SK-N-MC (cell line): ENCODE data around the gene ERP44.

ENCODE experiments used
- DNase-seq: peaks from one replicate; pipeline ENCODE4 v3.0.0-alpha.2; 2011; ENCODE audit warnings: low read depth, low spot score
- H3K27ac ChIP-seq: fragments of 200-600 bp; sonication (generic); 2 replicates; pipeline ENCODE4 v1.5.1; 2016; ENCODE audit warnings: mixed run types
- H3K36me3 ChIP-seq: fragments of 200-600 bp; sonication (generic); 2 replicates; pipeline ENCODE4 v1.6.1; 2017; ENCODE audit warnings: antibody characterized with exemption, low read length, mixed read lengths; ENCODE audit not compliant: insufficient read depth
- H3K4me3 ChIP-seq: fragments of 200-600 bp; sonication (generic); 2 replicates; pipeline ENCODE4 v1.5.1; 2016
- H3K9ac ChIP-seq: fragments of 200-600 bp; sonication (generic); 2 replicates; pipeline ENCODE4 v1.8.0; 2017; ENCODE audit warnings: mixed run types, mixed read lengths; ENCODE audit not compliant: insufficient read length
- H3K9me3 ChIP-seq: fragments of 200-600 bp; sonication (generic); 2 replicates; pipeline ENCODE4 v1.6.1; 2017; ENCODE audit warnings: low read depth, mild to moderate bottlenecking, antibody characterized with exemption, low read length, moderate library complexity, mixed read lengths
- EZH2 ChIP-seq: fragments of 200-600 bp; sonication (generic); IDR thresholded peaks from one replicate; pipeline ENCODE4 v1.6.1; 2017; ENCODE audit warnings: antibody characterized with exemption
- FOXP2 ChIP-seq: optimal IDR thresholded peaks from 2 replicates; pipeline ENCODE3; 2011; ENCODE audit warnings: mild to moderate bottlenecking, moderate library complexity; ENCODE audit not compliant: insufficient read depth; ENCODE audit errors: extremely low read length, control extremely low read depth
- POLR2AphosphoS5 ChIP-seq: IDR thresholded peaks from 2 replicates; pipeline ENCODE4 v1.6.1; 2012; ENCODE audit warnings: mild to moderate bottlenecking, low read depth, low read length, borderline replicate concordance

The ERP44 gene

GRCh38 chr9:100092066-100092465, 6.7 kb downstream of the ERP44 start:
- Histone ChIP-seq H3K36me3 (no peaks in the 10 kb centered on the region; the same call in 1 of the 2 replicates), H3K9me3 (no peaks in the 10 kb centered on the region), H3K27ac (no peak overlapping the region), H3K9ac (no peak overlapping the region), H3K4me3 (no peak overlapping the region)
- no peak for TF ChIP-seq FOXP2
- TF ChIP-seq EZH2 = no peak
- TF ChIP-seq POLR2AphosphoS5 = no peak
- DNase-seq = no peak

DNA sequence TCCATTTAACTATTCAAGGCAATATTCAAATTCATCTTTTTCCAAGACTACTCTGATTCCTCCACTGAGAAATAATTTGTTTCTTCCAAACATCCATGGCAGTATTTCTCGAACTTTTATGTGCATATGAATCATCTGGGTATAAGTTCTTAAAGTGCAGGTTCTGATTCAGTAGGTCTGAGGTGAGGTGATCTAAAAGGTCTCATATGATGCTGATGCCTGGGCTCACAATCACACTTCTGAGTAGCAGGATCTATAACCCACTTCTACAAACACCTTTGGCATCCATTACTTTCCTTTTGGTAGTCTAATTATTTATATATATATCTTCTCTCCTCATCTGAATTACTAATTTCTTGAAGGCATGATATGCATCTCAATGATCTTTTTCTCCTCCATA, 7.2 kb downstream of the ERP44 start:
- Histone ChIP-seq H3K4me3 (no peak overlapping the region), H3K9me3 (no peaks in the 10 kb centered on the region), H3K36me3 (no peaks in the 10 kb centered on the region; the same call in 1 of the 2 replicates), H3K27ac (no peak overlapping the region), H3K9ac (no peak overlapping the region)
- TF ChIP-seq FOXP2 = no peak
- TF ChIP-seq EZH2 = no peak
- no peak for TF ChIP-seq POLR2AphosphoS5
- no peak for DNase-seq

DNA sequence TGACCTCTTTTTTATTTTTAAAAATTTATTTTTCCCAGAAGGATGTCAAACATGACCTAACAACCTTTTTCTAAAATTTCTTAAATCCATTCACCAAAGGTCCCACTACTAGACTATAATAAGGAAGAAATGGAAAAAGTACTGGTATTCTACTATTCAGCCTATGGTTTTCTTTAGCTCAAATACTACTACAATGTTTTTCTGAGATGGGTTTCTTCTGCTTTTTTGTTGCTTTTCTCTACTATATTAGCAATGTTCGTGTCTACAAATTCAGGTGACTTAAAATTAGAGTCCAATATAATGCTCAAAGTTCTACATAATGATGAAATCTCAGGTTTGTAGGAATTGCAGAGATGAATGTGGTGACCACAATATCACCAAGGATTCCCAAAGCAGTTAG, 7.9 kb downstream of the ERP44 start:
- H3K4me3 ChIP-seq = no peak overlapping the region
- no peak overlapping the region for H3K9ac ChIP-seq
- H3K27ac ChIP-seq = no peak overlapping the region

DNA sequence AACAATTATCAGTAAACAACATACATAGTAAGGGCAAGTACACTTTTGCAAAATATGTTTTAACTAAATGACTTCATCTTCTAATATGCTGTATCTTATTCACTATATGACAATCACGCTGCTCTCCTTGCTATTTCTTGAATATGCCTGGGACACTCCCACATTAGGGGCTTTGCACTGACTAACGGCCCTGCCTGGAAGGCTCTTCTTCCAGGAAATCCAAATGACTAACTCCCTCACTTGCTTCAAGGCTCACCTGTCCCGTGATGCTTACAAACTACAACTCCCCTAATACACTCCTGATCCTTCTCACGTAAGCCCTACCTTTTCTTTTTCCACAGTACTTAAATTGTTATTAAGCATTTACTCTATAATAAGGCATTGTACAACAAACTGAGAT, 10.6 kb downstream of the ERP44 start:
- no peaks in the 10 kb centered on the region for H3K9me3 ChIP-seq
- H3K36me3 ChIP-seq = no peaks in the 10 kb centered on the region
- no peak overlapping the region for H3K4me3 ChIP-seq
- TF ChIP-seq POLR2AphosphoS5 = no peak
- TF ChIP-seq EZH2 = no peak
- no peak for TF ChIP-seq FOXP2
- no peak overlapping the region for H3K9ac ChIP-seq
- H3K27ac ChIP-seq = no peak overlapping the region
- no peak for DNase-seq

More for the DNA sequence above, 7.9 kb downstream of the ERP44 start:
- H3K9me3 ChIP-seq = no peaks in the 10 kb centered on the region
- H3K36me3 ChIP-seq = no peaks in the 10 kb centered on the region; the same call in 1 of the 2 replicates
- DNase-seq = no peak
- no peak for TF ChIP-seq EZH2
- no peak for TF ChIP-seq POLR2AphosphoS5
- TF ChIP-seq FOXP2 = no peak

DNA sequence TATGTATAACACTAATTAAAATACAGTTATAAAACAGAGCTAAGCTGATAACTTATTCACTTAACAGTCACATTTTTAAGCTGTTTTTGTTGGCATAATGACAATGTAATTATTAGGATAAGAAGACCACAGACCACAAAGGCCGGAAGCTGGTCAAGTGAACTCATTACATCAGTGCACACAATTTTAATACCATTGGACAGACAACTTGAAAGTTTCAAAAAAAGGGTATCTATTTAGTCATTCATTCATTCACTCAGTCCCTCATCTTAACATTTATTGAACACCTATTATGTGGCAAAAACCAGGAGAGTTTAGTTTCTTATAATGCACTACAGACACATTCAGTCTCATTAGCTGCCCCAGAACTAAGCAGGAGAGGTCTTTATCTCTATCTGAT, 11.6 kb downstream of the ERP44 start:
- Histone ChIP-seq H3K4me3 (no peak overlapping the region), H3K9ac (no peak overlapping the region), H3K9me3 (no peaks in the 10 kb centered on the region), H3K27ac (no peak overlapping the region), H3K36me3 (no peaks in the 10 kb centered on the region)
- no peak for TF ChIP-seq EZH2
- TF ChIP-seq FOXP2 = no peak
- no peak for TF ChIP-seq POLR2AphosphoS5
- DNase-seq = no peak

DNA sequence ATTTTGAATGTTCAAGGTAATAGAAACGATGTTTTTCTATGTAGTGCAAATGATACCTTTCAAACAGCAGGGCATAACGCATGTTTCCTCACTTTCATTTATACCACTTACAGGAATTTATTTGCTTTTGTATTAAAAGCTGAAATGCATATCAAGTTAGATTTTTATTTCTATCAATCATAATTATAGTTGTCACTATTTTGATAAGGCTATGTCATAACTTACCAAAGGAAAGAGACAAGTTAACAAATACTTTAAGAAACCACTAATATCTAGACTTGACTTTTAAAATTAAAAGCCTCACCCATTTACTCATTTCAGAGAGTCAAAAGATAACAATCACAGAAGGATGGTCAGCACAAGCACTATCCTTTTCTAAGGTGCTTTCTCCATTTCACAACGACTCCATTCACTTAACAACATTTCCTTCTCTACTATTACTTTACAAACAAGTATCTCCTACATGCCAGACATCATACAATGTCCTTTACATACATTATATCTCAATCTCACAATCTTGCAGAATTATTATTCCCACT, 12.6 kb downstream of the ERP44 start:
- TF ChIP-seq POLR2AphosphoS5 (no peak), FOXP2 (no peak), EZH2 (no peak)

GRCh38 chr9:100084734-100085133, 14.1 kb downstream of the ERP44 start:
- H3K9ac ChIP-seq = no peak overlapping the region
- TF ChIP-seq POLR2AphosphoS5 (no peak), FOXP2 (no peak), EZH2 (no peak)
- H3K27ac ChIP-seq = no peak overlapping the region
- H3K36me3 ChIP-seq = no peaks in the 10 kb centered on the region
- no peaks in the 10 kb centered on the region for H3K9me3 ChIP-seq
- DNase-seq = no peak
- no peak overlapping the region for H3K4me3 ChIP-seq

More for the DNA sequence above, 12.6 kb downstream of the ERP44 start:
- no peaks in the 10 kb centered on the region for H3K9me3 ChIP-seq
- H3K9ac ChIP-seq = no peak overlapping the region
- H3K4me3 ChIP-seq = no peak overlapping the region
- no peaks in the 10 kb centered on the region for H3K36me3 ChIP-seq
- no peak overlapping the region for H3K27ac ChIP-seq
- DNase-seq = no peak

GRCh38 chr9:100084128-100084453, 14.7 kb downstream of the ERP44 start:
- peak overlapping the region; percentile 34; the same call in 1 of the 2 replicates for H3K27ac ChIP-seq
- DNase-seq = no peak
- no peaks in the 10 kb centered on the region for H3K9me3 ChIP-seq
- no peak for TF ChIP-seq POLR2AphosphoS5
- no peak for TF ChIP-seq FOXP2
- no peak for TF ChIP-seq EZH2
- H3K4me3 ChIP-seq = no peak overlapping the region
- no peak overlapping the region for H3K9ac ChIP-seq
- no peaks in the 10 kb centered on the region for H3K36me3 ChIP-seq

DNA sequence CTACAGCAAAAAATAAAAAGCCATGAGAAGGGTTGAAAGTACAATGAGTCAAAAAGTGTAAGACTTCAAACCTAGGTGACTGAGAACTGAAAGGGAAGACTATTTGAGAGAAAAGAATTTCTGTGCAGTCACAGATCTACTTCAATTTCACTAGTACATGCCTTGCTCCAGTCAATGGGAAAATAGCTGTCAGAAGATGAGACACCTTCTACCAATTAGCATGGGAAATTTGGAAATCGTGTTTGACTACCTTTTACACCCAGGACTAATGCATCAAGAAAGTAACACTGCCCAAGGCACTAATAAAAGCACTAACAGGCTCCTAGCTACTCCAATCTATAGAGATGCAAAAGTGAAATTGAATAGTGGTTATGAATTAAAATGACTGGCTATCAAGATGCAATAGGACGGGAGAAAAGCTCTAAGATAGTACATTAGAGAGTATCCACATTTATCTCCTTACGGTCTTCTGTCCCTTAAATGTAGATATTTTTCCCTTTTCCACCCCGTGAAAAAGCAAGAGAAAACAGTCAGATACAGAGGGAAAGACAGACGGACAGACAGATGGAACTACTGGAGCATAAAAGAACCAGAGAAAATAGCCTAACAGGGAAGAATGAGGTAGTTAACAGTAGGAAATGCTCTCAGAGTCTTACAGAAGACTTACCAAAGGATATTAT, 15.2 kb downstream of the ERP44 start:
- Histone ChIP-seq H3K9me3 (no peaks in the 10 kb centered on the region), H3K27ac (peak overlapping the region; percentile 34; the same call in 1 of the 2 replicates), H3K9ac (no peak overlapping the region), H3K36me3 (no peaks in the 10 kb centered on the region), H3K4me3 (peak overlapping the region; percentile 4; the same call in 1 of the 2 replicates)
- no peak for DNase-seq
- TF ChIP-seq POLR2AphosphoS5 (no peak), FOXP2 (no peak)
